ENCODE data around the gene ATP6V0B.

ATP6V0B gene

DNA sequence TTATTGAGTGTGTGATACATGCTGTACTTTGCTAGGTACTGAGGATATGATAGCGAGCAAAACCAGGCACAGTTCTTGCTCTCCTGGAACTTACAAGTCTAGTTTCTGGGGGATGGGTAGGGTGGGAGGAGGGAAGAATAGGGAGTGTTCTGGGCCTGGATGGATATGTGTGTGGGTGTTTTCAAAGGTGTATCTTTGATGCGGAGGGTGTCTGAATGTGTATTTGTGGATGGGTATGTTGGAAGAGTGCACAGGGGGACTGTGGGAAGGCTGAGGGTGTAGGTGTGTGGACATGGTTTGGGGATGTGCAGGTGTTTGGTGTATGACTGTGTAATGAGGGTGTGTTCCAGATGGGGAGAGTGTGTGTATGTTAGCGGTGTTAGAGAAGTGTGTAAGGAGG lies 9.4 kb upstream of the ATP6V0B start:
- Histone ChIP-seq H3K27me3 (ENCODE audit: control insufficient read depth in 3 of 3, insufficient read depth in 3 of 3, low read depth in 1 of 3, low read length in 3 of 3) (no peaks in the 10 kb centered on the region), H4K91ac (ENCODE audit: low read depth, low read length, poor library complexity) (no peak overlapping the region), H3K27ac (replicated peaks; ENCODE audit: low read length) (no peak overlapping the region), H2AFZ (ENCODE audit: low read length) (no peak overlapping the region), H2BK5ac (ENCODE audit: low read length) (no peak overlapping the region), H3K18ac (ENCODE audit: low read length) (no peak overlapping the region), H3K23ac (ENCODE audit: low read depth, low read length, poor library complexity) (no peak overlapping the region), H4K8ac (ENCODE audit: low read depth, low read length) (no peak overlapping the region), H3K4me2 (ENCODE audit: insufficient read depth, low read length, poor library complexity, severe bottlenecking) (no peak overlapping the region), H3K4me3 (ENCODE audit: low read length in 2 of 2) (no peak overlapping the region), H2AK5ac (ENCODE audit: low read depth, low read length) (no peak overlapping the region), H3K36me3 (replicated peaks in 1 of 2; ENCODE audit: control insufficient read depth in 2 of 2, insufficient read depth in 2 of 2, low read length in 2 of 2) (peaks cover 2 to 35% of the 10 kb centered on the region in 2 donors), H3K9me3 (replicated peaks in 1 of 2; ENCODE audit: control insufficient read depth in 2 of 2, insufficient read depth in 1 of 2, low read depth in 1 of 2, low read length in 2 of 2) (no peaks in the 10 kb centered on the region), H3K79me1 (ENCODE audit: low read depth, low read length) (no peaks in the 10 kb centered on the region), H3K4ac (ENCODE audit: low read length) (no peak overlapping the region), H3K14ac (ENCODE audit: low read length) (no peak overlapping the region), H2BK12ac (ENCODE audit: low read length) (no peak overlapping the region), H3K4me1 (ENCODE audit: control insufficient read depth in 2 of 2, insufficient read depth in 1 of 2, low read depth in 1 of 2, low read length in 2 of 2) (peaks cover 2 to 3% of the 10 kb centered on the region in 2 donors), H3K9ac (ENCODE audit: low read depth, low read length, poor library complexity) (no peak overlapping the region), H2BK120ac (ENCODE audit: low read depth, low read length) (no peak overlapping the region), H2BK15ac (ENCODE audit: low read length) (no peak overlapping the region)
- WGBS, 2 donors (ENCODE audit: extremely low coverage in 2 of 2, insufficient read length in 2 of 2, insufficient replicate concordance in 1 of 2), result 100% methylated on average over 1 of the region's 3 CpGs; no CpG with 5 or more reads in 1 of the 2 donors
- no peak for DNase-seq (ENCODE audit: low spot score)

DNA sequence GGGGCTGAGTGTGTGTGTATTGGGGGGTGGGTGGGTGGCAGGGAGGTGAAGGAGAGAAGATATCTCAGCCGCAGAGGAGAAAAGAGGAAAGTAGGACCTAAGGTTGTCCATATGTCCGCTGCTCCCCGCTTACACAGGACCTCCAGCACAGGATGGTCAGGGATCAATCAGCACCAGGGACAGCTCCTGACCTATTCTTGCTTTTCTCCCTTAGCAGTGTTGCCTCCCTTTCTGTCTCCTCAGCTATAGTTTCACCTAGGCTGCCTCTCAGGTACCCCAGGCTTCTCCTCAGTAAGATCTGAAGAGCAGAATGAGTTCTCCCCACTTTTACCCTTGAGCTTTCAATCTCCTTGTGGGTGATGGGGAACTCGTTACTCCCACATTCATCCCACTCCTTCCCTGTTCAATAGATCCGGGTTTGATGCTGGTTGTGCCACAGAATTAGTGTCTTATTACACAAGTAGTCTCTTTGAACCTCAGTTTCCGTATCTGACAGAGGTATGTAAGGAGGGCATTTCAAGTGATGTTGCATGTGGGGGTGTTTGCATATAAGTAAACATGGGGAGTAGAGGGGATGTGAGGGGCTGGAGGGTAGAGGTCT lies 6.3 kb upstream of the ATP6V0B start:
- H2BK120ac ChIP-seq (ENCODE audit: low read depth, low read length), result no peak overlapping the region
- no CpG with 5 or more reads among the region's 6 CpGs for WGBS, 2 donors (ENCODE audit: extremely low coverage in 2 of 2, insufficient read length in 2 of 2, insufficient replicate concordance in 1 of 2)
- no peak overlapping the region for H4K8ac ChIP-seq (ENCODE audit: low read depth, low read length)
- H2BK15ac ChIP-seq (ENCODE audit: low read length), result no peak overlapping the region
- H3K27ac ChIP-seq (replicated peaks; ENCODE audit: low read length), result no peak overlapping the region
- no peak overlapping the region for H2BK5ac ChIP-seq (ENCODE audit: low read length)
- H3K4me2 ChIP-seq (ENCODE audit: insufficient read depth, low read length, poor library complexity, severe bottlenecking), result no peak overlapping the region
- H3K9me3 ChIP-seq (replicated peaks in 1 of 2; ENCODE audit: control insufficient read depth in 2 of 2, insufficient read depth in 1 of 2, low read depth in 1 of 2, low read length in 2 of 2), result no peaks in the 10 kb centered on the region
- H3K4me1 ChIP-seq (ENCODE audit: control insufficient read depth in 2 of 2, insufficient read depth in 1 of 2, low read depth in 1 of 2, low read length in 2 of 2), result peaks cover 5 to 7% of the 10 kb centered on the region in 2 donors
- no peak overlapping the region for H4K91ac ChIP-seq (ENCODE audit: low read depth, low read length, poor library complexity)
- H3K36me3 ChIP-seq (replicated peaks in 1 of 2; ENCODE audit: control insufficient read depth in 2 of 2, insufficient read depth in 2 of 2, low read length in 2 of 2), result peaks cover 4 to 36% of the 10 kb centered on the region in 2 donors
- no peak overlapping the region for H2AFZ ChIP-seq (ENCODE audit: low read length)
- H3K18ac ChIP-seq (ENCODE audit: low read length), result no peak overlapping the region
- H3K4me3 ChIP-seq (ENCODE audit: low read length in 2 of 2), result no peak overlapping the region
- no peaks in the 10 kb centered on the region for H3K79me1 ChIP-seq (ENCODE audit: low read depth, low read length)
- no peak overlapping the region for H3K4ac ChIP-seq (ENCODE audit: low read length)
- DNase-seq (ENCODE audit: low spot score), result no peak
- no peak overlapping the region for H2BK12ac ChIP-seq (ENCODE audit: low read length)
- H3K9ac ChIP-seq (ENCODE audit: low read depth, low read length, poor library complexity), result no peak overlapping the region
- H2AK5ac ChIP-seq (ENCODE audit: low read depth, low read length), result no peak overlapping the region
- no peak overlapping the region for H3K14ac ChIP-seq (ENCODE audit: low read length)
- no peaks in the 10 kb centered on the region for H3K27me3 ChIP-seq (ENCODE audit: control insufficient read depth in 3 of 3, insufficient read depth in 3 of 3, low read depth in 1 of 3, low read length in 3 of 3)
- H3K23ac ChIP-seq (ENCODE audit: low read depth, low read length, poor library complexity), result no peak overlapping the region

DNA sequence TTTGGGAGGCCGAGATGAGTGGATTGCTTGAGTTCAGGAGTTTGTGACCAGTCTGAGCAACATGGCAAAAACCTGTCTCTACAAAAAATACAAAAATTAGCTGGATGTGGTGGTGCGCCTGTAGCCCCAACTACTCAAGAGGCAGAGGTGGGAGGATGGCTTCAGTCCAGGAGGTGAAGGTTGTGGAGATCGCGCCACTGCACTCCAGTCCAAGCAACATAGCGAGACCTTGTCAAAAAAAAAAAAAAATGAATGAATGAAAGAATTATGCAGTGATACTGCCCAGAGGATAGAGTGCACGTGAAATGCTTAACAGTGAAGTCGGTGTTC lies 5.4 kb upstream of the ATP6V0B start:
- no peak overlapping the region for H3K27ac ChIP-seq (replicated peaks; ENCODE audit: low read length)
- H3K27me3 ChIP-seq (ENCODE audit: control insufficient read depth in 3 of 3, insufficient read depth in 3 of 3, low read depth in 1 of 3, low read length in 3 of 3), result no peaks in the 10 kb centered on the region
- H3K9me3 ChIP-seq (replicated peaks in 1 of 2; ENCODE audit: control insufficient read depth in 2 of 2, insufficient read depth in 1 of 2, low read depth in 1 of 2, low read length in 2 of 2), result no peaks in the 10 kb centered on the region
- H3K18ac ChIP-seq (ENCODE audit: low read length), result no peak overlapping the region
- peaks cover 4 to 36% of the 10 kb centered on the region in 2 donors for H3K36me3 ChIP-seq (replicated peaks in 1 of 2; ENCODE audit: control insufficient read depth in 2 of 2, insufficient read depth in 2 of 2, low read length in 2 of 2)
- peak overlapping the region in 1 of 2 donors; percentile 30 for H3K4me3 ChIP-seq (ENCODE audit: low read length in 2 of 2)
- H2BK15ac ChIP-seq (ENCODE audit: low read length), result no peak overlapping the region
- no peak overlapping the region for H2BK120ac ChIP-seq (ENCODE audit: low read depth, low read length)
- H3K79me1 ChIP-seq (ENCODE audit: low read depth, low read length), result no peaks in the 10 kb centered on the region
- H3K9ac ChIP-seq (ENCODE audit: low read depth, low read length, poor library complexity), result peak overlapping the region; percentile 25
- H4K91ac ChIP-seq (ENCODE audit: low read depth, low read length, poor library complexity), result no peak overlapping the region
- H3K4me2 ChIP-seq (ENCODE audit: insufficient read depth, low read length, poor library complexity, severe bottlenecking), result peak overlapping the region; percentile 50
- peaks cover 5 to 7% of the 10 kb centered on the region in 2 donors for H3K4me1 ChIP-seq (ENCODE audit: control insufficient read depth in 2 of 2, insufficient read depth in 1 of 2, low read depth in 1 of 2, low read length in 2 of 2)
- no peak overlapping the region for H2AK5ac ChIP-seq (ENCODE audit: low read depth, low read length)
- WGBS, 2 donors (ENCODE audit: extremely low coverage in 2 of 2, insufficient read length in 2 of 2, insufficient replicate concordance in 1 of 2), result no CpG with 5 or more reads among the region's 7 CpGs
- peak overlapping the region; percentile 86 for H2AFZ ChIP-seq (ENCODE audit: low read length)
- no peak overlapping the region for H2BK5ac ChIP-seq (ENCODE audit: low read length)
- H3K4ac ChIP-seq (ENCODE audit: low read length), result no peak overlapping the region
- no peak overlapping the region for H2BK12ac ChIP-seq (ENCODE audit: low read length)
- H4K8ac ChIP-seq (ENCODE audit: low read depth, low read length), result no peak overlapping the region
- no peak overlapping the region for H3K14ac ChIP-seq (ENCODE audit: low read length)
- H3K23ac ChIP-seq (ENCODE audit: low read depth, low read length, poor library complexity), result no peak overlapping the region
- DNase-seq (ENCODE audit: low spot score), result no peak

DNA sequence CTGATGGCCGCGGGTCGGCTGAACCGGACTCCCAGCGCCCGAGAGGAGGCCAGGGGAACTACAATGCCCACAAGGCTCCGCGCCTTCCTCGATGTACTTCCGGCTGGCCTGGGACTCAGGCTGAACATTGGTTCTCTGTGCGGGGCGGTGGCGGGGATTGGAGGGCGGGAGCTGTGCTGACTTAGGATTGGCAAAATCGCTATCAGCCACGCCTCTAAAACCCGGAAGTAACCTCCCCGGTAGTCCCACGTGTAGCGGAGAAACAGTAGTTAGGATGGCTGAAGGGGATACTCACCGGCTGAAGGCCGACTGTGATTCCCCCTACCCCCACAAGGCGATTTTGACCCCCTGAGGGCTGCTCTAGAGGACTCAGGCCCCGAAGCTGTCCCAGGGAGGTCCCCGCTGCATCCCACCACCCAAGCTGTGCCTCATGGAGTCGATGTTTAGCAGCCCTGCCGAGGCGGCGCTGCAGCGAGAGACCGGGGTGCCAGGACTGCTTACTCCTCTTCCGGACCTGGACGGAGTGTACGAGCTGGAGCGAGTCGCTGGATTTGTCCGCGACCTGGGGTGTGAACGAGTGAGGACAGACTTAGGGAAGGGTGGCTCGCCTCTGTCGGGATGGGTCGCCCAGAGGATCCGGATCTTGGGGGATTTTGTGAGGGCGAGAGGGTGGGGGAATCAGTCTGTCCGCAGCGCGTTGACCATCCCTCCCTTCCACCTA lies 4.9 kb upstream of the ATP6V0B start, which contains the start of gene DPH2:
DPH2 (plus strand) TSS at position 265 of the 721 bp plus-strand sequence; CDS start at position 431, 166 bp downstream.
- Histone ChIP-seq H3K9ac (ENCODE audit: low read depth, low read length, poor library complexity) (peak within 1 kb of the TSS; percentile 71), H2BK120ac (ENCODE audit: low read depth, low read length) (no peak within 1 kb of the TSS), H4K91ac (ENCODE audit: low read depth, low read length, poor library complexity) (no peak within 1 kb of the TSS), H3K4me2 (ENCODE audit: insufficient read depth, low read length, poor library complexity, severe bottlenecking) (peak within 1 kb of the TSS; percentile 86), H3K14ac (ENCODE audit: low read length) (no peak within 1 kb of the TSS), H3K79me1 (ENCODE audit: low read depth, low read length) (no peaks in the 10 kb centered on the region), H3K27ac (replicated peaks; ENCODE audit: low read length) (no peak within 1 kb of the TSS), H3K18ac (ENCODE audit: low read length) (no peak within 1 kb of the TSS), H2BK5ac (ENCODE audit: low read length) (no peak within 1 kb of the TSS), H2BK15ac (ENCODE audit: low read length) (no peak within 1 kb of the TSS), H2AFZ (ENCODE audit: low read length) (peak within 1 kb of the TSS; percentile 93), H3K4ac (ENCODE audit: low read length) (no peak within 1 kb of the TSS), H2AK5ac (ENCODE audit: low read depth, low read length) (no peak within 1 kb of the TSS), H3K27me3 (ENCODE audit: control insufficient read depth in 3 of 3, insufficient read depth in 3 of 3, low read depth in 1 of 3, low read length in 3 of 3) (no peaks in the 10 kb centered on the region), H3K4me3 (ENCODE audit: low read length in 2 of 2) (peak within 1 kb of the TSS; percentile 92), H3K36me3 (replicated peaks in 1 of 2; ENCODE audit: control insufficient read depth in 2 of 2, insufficient read depth in 2 of 2, low read length in 2 of 2) (peaks cover 4 to 31% of the 10 kb centered on the region in 2 donors), H3K9me3 (replicated peaks in 1 of 2; ENCODE audit: control insufficient read depth in 2 of 2, insufficient read depth in 1 of 2, low read depth in 1 of 2, low read length in 2 of 2) (no peaks in the 10 kb centered on the region), H3K23ac (ENCODE audit: low read depth, low read length, poor library complexity) (peak within 1 kb of the TSS; percentile 87), H4K8ac (ENCODE audit: low read depth, low read length) (no peak within 1 kb of the TSS), H2BK12ac (ENCODE audit: low read length) (no peak within 1 kb of the TSS), H3K4me1 (ENCODE audit: control insufficient read depth in 2 of 2, insufficient read depth in 1 of 2, low read depth in 1 of 2, low read length in 2 of 2) (peaks cover 5 to 7% of the 10 kb centered on the region in 2 donors)
- WGBS, 2 donors (ENCODE audit: extremely low coverage in 2 of 2, insufficient read length in 2 of 2, insufficient replicate concordance in 1 of 2), result no CpG with 5 or more reads among the region's 47 CpGs
- DNase-seq (ENCODE audit: low spot score), result peak; percentile 90

Data from neuronal stem cell (in vitro differentiated cells).